ENCODE results near the gene WDR62.

GRCh38 chr19:36028313-36029041 lies 26.2 kb upstream of the WDR62 start:
- no peak for TF ChIP-seq CTCF (IDR thresholded peaks at IDR 0.05)
- TF ChIP-seq POLR2A (IDR thresholded peaks at IDR 0.05): no peak

Measured in ovary (tissue), 3 donors.